ENCODE results near the gene IL1R2. TPM values are rescaled to one million over a fixed set of nuclear protein-coding genes. Genes with fewer than 3 reads are reported as not detected.
A peak's percentile ranks its signal among the peaks of the same experiment; 100 is the strongest.

IL1R2 gene
- total RNA-seq, 1 donor from 2014 or later: not detected

GRCh38 chr2:101981504-101981903, 10.3 kb upstream of the IL1R2 start:
- Mint-ChIP-seq H3K27me3 (ENCODE audit: unreplicated experiment) (peaks cover 12% of the 10 kb centered on the region), H3K27ac (ENCODE audit: unreplicated experiment) (no peak overlapping the region), H3K36me3 (ENCODE audit: unreplicated experiment) (no peaks in the 10 kb centered on the region), H3K4me1 (ENCODE audit: low read depth, unreplicated experiment) (peaks cover 19% of the 10 kb centered on the region), H3K4me3 (ENCODE audit: unreplicated experiment) (no peak overlapping the region), H3K9me3 (ENCODE audit: unreplicated experiment) (peaks cover 5% of the 10 kb centered on the region)
- no peak for DNase-seq
- no peak for TF ChIP-seq CTCF (IDR thresholded peaks at IDR 0.05; ENCODE audit: partially characterized antibody, unreplicated experiment)

- no peak for DNase-seq
- Mint-ChIP-seq H3K4me1 (ENCODE audit: low read depth, unreplicated experiment) (peaks cover 13% of the 10 kb centered on the region), H3K4me3 (ENCODE audit: unreplicated experiment) (peak overlapping the region; percentile 76), H3K27me3 (ENCODE audit: unreplicated experiment) (peaks cover 12% of the 10 kb centered on the region), H3K27ac (ENCODE audit: unreplicated experiment) (peak overlapping the region; percentile 34), H3K36me3 (ENCODE audit: unreplicated experiment) (no peaks in the 10 kb centered on the region), H3K9me3 (ENCODE audit: unreplicated experiment) (peaks cover 5% of the 10 kb centered on the region)
- no peak for TF ChIP-seq CTCF (IDR thresholded peaks at IDR 0.05; ENCODE audit: partially characterized antibody, unreplicated experiment)
These were observed 9.2 kb upstream of the IL1R2 start for GRCh38 chr2:101982495-101983029.

GRCh38 chr2:101983486-101983885, 8.3 kb upstream of the IL1R2 start:
- Mint-ChIP-seq H3K4me3 (ENCODE audit: unreplicated experiment) (no peak overlapping the region), H3K9me3 (ENCODE audit: unreplicated experiment) (peaks cover 7% of the 10 kb centered on the region), H3K36me3 (ENCODE audit: unreplicated experiment) (no peaks in the 10 kb centered on the region), H3K4me1 (ENCODE audit: low read depth, unreplicated experiment) (peaks cover 16% of the 10 kb centered on the region), H3K27ac (ENCODE audit: unreplicated experiment) (no peak overlapping the region), H3K27me3 (ENCODE audit: unreplicated experiment) (peaks cover 10% of the 10 kb centered on the region)
- DNase-seq: no peak
- no peak for TF ChIP-seq CTCF (IDR thresholded peaks at IDR 0.05; ENCODE audit: partially characterized antibody, unreplicated experiment)

GRCh38 chr2:101983928-101984327, 7.8 kb upstream of the IL1R2 start:
- Mint-ChIP-seq H3K9me3 (ENCODE audit: unreplicated experiment) (peaks cover 7% of the 10 kb centered on the region), H3K27ac (ENCODE audit: unreplicated experiment) (no peak overlapping the region), H3K36me3 (ENCODE audit: unreplicated experiment) (no peaks in the 10 kb centered on the region), H3K4me3 (ENCODE audit: unreplicated experiment) (no peak overlapping the region), H3K4me1 (ENCODE audit: low read depth, unreplicated experiment) (peaks cover 16% of the 10 kb centered on the region), H3K27me3 (ENCODE audit: unreplicated experiment) (peaks cover 10% of the 10 kb centered on the region)
- DNase-seq: no peak
- no peak for TF ChIP-seq CTCF (IDR thresholded peaks at IDR 0.05; ENCODE audit: partially characterized antibody, unreplicated experiment)

- DNase-seq: no peak
- H3K27me3 Mint-ChIP-seq (ENCODE audit: unreplicated experiment): peaks cover 10% of the 10 kb centered on the region
- H3K27ac Mint-ChIP-seq (ENCODE audit: unreplicated experiment): no peak overlapping the region
- no peak overlapping the region for H3K4me3 Mint-ChIP-seq (ENCODE audit: unreplicated experiment)
- peaks cover 7% of the 10 kb centered on the region for H3K9me3 Mint-ChIP-seq (ENCODE audit: unreplicated experiment)
- H3K36me3 Mint-ChIP-seq (ENCODE audit: unreplicated experiment): no peaks in the 10 kb centered on the region
- no peak for TF ChIP-seq CTCF (IDR thresholded peaks at IDR 0.05; ENCODE audit: partially characterized antibody, unreplicated experiment)
- peaks cover 16% of the 10 kb centered on the region for H3K4me1 Mint-ChIP-seq (ENCODE audit: low read depth, unreplicated experiment)
These were observed 7.1 kb upstream of the IL1R2 start for GRCh38 chr2:101984656-101985055.
